ENCODE data around the gene DERA.
"Not testable (repeated sequence)": the region's sequence is repeated elsewhere in the genome, so short reads cannot be mapped to it uniquely, and the experiment has no call there.

DERA gene

DNA sequence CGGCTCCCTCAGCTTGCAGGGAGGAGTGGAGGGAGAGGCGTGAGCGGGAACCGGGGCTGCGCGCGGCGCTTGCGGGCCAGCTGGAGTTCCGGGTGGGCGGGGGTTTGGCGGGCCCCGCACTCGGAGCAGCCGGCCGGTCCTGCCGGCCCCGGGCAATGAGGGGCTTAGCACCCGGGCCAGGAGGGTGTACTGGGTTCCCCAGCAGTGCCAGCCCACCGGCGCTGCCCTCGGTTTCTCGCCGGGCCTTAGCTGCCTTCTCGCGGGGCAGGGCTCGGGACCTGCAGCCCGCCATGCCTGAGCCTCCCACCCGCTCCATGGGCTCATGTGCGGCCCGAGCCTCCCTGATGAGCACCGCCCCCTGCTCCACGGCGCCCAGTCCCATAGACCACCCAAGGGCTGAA is 146.2 kb downstream of the DERA start:
- H4K8ac ChIP-seq (ENCODE audit: low read depth, low read length); H3K14ac ChIP-seq (ENCODE audit: low read length); H2BK120ac ChIP-seq (ENCODE audit: low read depth, low read length); DNase-seq (ENCODE audit: low spot score); H2AFZ ChIP-seq (ENCODE audit: low read length); H2BK15ac ChIP-seq (ENCODE audit: low read length); H3K9me3 ChIP-seq (replicated peaks in 1 of 2; ENCODE audit: control insufficient read depth in 2 of 2, insufficient read depth in 1 of 2, low read depth in 1 of 2, low read length in 2 of 2); H3K18ac ChIP-seq (ENCODE audit: low read length); H3K23ac ChIP-seq (ENCODE audit: low read depth, low read length, poor library complexity); H3K9ac ChIP-seq (ENCODE audit: low read depth, low read length, poor library complexity); H3K4me2 ChIP-seq (ENCODE audit: insufficient read depth, low read length, poor library complexity, severe bottlenecking); H4K91ac ChIP-seq (ENCODE audit: low read depth, low read length, poor library complexity); H3K4me3 ChIP-seq (ENCODE audit: low read length in 2 of 2); H3K79me1 ChIP-seq (ENCODE audit: low read depth, low read length); H2BK5ac ChIP-seq (ENCODE audit: low read length); H2AK5ac ChIP-seq (ENCODE audit: low read depth, low read length); H3K27me3 ChIP-seq (ENCODE audit: control insufficient read depth in 3 of 3, insufficient read depth in 3 of 3, low read depth in 1 of 3, low read length in 3 of 3); H3K27ac ChIP-seq (replicated peaks; ENCODE audit: low read length); H2BK12ac ChIP-seq (ENCODE audit: low read length); H3K36me3 ChIP-seq (replicated peaks in 1 of 2; ENCODE audit: control insufficient read depth in 2 of 2, insufficient read depth in 2 of 2, low read length in 2 of 2); H3K4ac ChIP-seq (ENCODE audit: low read length); H3K4me1 ChIP-seq (ENCODE audit: control insufficient read depth in 2 of 2, insufficient read depth in 1 of 2, low read depth in 1 of 2, low read length in 2 of 2): not testable (repeated sequence)
- no CpG with 5 or more reads among the region's 34 CpGs for WGBS, 2 donors (ENCODE audit: extremely low coverage in 2 of 2, insufficient read length in 2 of 2, insufficient replicate concordance in 1 of 2)

DNA sequence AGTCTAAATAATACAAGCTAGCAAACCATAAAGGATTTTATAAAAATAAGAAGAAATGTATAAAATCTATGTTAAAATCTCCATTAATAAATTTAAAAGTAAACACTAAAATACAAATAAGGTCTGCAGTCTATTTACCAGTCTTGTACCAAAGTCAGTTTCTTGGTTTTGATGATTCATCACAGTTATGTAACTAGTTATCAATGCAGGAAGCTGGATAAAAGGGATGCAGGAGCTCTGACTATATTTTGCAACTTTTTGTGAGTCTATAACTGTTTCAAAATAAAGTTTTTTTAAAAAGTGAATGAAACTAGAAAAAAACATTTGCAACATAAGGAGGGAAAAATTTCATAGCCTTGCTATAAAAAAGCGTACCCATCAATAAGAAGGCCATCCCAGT is 151.5 kb downstream of the DERA start:
- no peak overlapping the region for H4K8ac ChIP-seq (ENCODE audit: low read depth, low read length)
- H3K9ac ChIP-seq (ENCODE audit: low read depth, low read length, poor library complexity), result no peak overlapping the region
- no peak overlapping the region for H3K27ac ChIP-seq (replicated peaks; ENCODE audit: low read length)
- no peak overlapping the region for H3K18ac ChIP-seq (ENCODE audit: low read length)
- WGBS, 2 donors (ENCODE audit: extremely low coverage in 2 of 2, insufficient read length in 2 of 2, insufficient replicate concordance in 1 of 2), result no CpG with 5 or more reads among the region's 1 CpG
- no peak overlapping the region for H2AK5ac ChIP-seq (ENCODE audit: low read depth, low read length)
- H2BK15ac ChIP-seq (ENCODE audit: low read length), result no peak overlapping the region
- no peaks in the 10 kb centered on the region for H3K36me3 ChIP-seq (replicated peaks in 1 of 2; ENCODE audit: control insufficient read depth in 2 of 2, insufficient read depth in 2 of 2, low read length in 2 of 2)
- H2BK120ac ChIP-seq (ENCODE audit: low read depth, low read length), result no peak overlapping the region
- no peak overlapping the region for H3K14ac ChIP-seq (ENCODE audit: low read length)
- H2AFZ ChIP-seq (ENCODE audit: low read length), result no peak overlapping the region
- H2BK5ac ChIP-seq (ENCODE audit: low read length), result no peak overlapping the region
- H2BK12ac ChIP-seq (ENCODE audit: low read length), result no peak overlapping the region
- no peak overlapping the region for H3K23ac ChIP-seq (ENCODE audit: low read depth, low read length, poor library complexity)
- H3K4ac ChIP-seq (ENCODE audit: low read length), result no peak overlapping the region
- no peaks in the 10 kb centered on the region for H3K4me1 ChIP-seq (ENCODE audit: control insufficient read depth in 2 of 2, insufficient read depth in 1 of 2, low read depth in 1 of 2, low read length in 2 of 2)
- DNase-seq (ENCODE audit: low spot score), result no peak
- no peak overlapping the region for H3K4me3 ChIP-seq (ENCODE audit: low read length in 2 of 2)
- no peaks in the 10 kb centered on the region for H3K9me3 ChIP-seq (replicated peaks in 1 of 2; ENCODE audit: control insufficient read depth in 2 of 2, insufficient read depth in 1 of 2, low read depth in 1 of 2, low read length in 2 of 2)
- peaks cover 1% of the 10 kb centered on the region for H3K79me1 ChIP-seq (ENCODE audit: low read depth, low read length)
- no peak overlapping the region for H3K4me2 ChIP-seq (ENCODE audit: insufficient read depth, low read length, poor library complexity, severe bottlenecking)
- no peaks in the 10 kb centered on the region for H3K27me3 ChIP-seq (ENCODE audit: control insufficient read depth in 3 of 3, insufficient read depth in 3 of 3, low read depth in 1 of 3, low read length in 3 of 3)
- H4K91ac ChIP-seq (ENCODE audit: low read depth, low read length, poor library complexity), result no peak overlapping the region

DNA sequence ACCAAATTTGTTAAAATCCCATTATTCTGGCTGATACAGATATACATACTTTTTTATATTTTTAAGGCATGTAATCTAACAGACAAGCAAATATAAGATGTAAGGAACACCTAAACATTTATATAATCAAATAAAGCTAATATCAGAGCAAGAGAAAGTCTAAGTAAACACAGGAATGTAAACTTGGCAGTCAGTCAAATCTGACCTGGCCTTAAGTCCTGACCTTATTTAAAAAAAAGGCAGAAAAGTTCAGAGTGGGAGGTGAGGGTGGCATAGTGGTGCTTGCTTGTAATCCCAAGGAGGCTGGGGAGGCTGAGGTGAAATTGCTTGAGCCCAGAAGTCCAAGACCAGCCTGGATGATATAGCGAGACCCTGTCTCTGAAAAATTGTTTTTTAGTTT is 152.6 kb downstream of the DERA start:
- Histone ChIP-seq H3K4me3 (ENCODE audit: low read length in 2 of 2) (no peak overlapping the region), H2BK12ac (ENCODE audit: low read length) (no peak overlapping the region), H2BK15ac (ENCODE audit: low read length) (no peak overlapping the region), H3K4me2 (ENCODE audit: insufficient read depth, low read length, poor library complexity, severe bottlenecking) (no peak overlapping the region), H4K8ac (ENCODE audit: low read depth, low read length) (no peak overlapping the region), H3K36me3 (replicated peaks in 1 of 2; ENCODE audit: control insufficient read depth in 2 of 2, insufficient read depth in 2 of 2, low read length in 2 of 2) (no peaks in the 10 kb centered on the region), H2BK5ac (ENCODE audit: low read length) (no peak overlapping the region), H4K91ac (ENCODE audit: low read depth, low read length, poor library complexity) (no peak overlapping the region), H3K23ac (ENCODE audit: low read depth, low read length, poor library complexity) (no peak overlapping the region), H3K4me1 (ENCODE audit: control insufficient read depth in 2 of 2, insufficient read depth in 1 of 2, low read depth in 1 of 2, low read length in 2 of 2) (no peaks in the 10 kb centered on the region), H3K9me3 (replicated peaks in 1 of 2; ENCODE audit: control insufficient read depth in 2 of 2, insufficient read depth in 1 of 2, low read depth in 1 of 2, low read length in 2 of 2) (no peaks in the 10 kb centered on the region), H3K27me3 (ENCODE audit: control insufficient read depth in 3 of 3, insufficient read depth in 3 of 3, low read depth in 1 of 3, low read length in 3 of 3) (no peaks in the 10 kb centered on the region), H3K27ac (replicated peaks; ENCODE audit: low read length) (no peak overlapping the region), H2AK5ac (ENCODE audit: low read depth, low read length) (no peak overlapping the region), H3K18ac (ENCODE audit: low read length) (no peak overlapping the region), H2AFZ (ENCODE audit: low read length) (no peak overlapping the region), H3K79me1 (ENCODE audit: low read depth, low read length) (no peaks in the 10 kb centered on the region), H3K4ac (ENCODE audit: low read length) (no peak overlapping the region), H2BK120ac (ENCODE audit: low read depth, low read length) (no peak overlapping the region), H3K9ac (ENCODE audit: low read depth, low read length, poor library complexity) (no peak overlapping the region), H3K14ac (ENCODE audit: low read length) (no peak overlapping the region)
- DNase-seq (ENCODE audit: low spot score), result no peak
- no CpG with 5 or more reads among the region's 1 CpG for WGBS, 2 donors (ENCODE audit: extremely low coverage in 2 of 2, insufficient read length in 2 of 2, insufficient replicate concordance in 1 of 2)

DNA sequence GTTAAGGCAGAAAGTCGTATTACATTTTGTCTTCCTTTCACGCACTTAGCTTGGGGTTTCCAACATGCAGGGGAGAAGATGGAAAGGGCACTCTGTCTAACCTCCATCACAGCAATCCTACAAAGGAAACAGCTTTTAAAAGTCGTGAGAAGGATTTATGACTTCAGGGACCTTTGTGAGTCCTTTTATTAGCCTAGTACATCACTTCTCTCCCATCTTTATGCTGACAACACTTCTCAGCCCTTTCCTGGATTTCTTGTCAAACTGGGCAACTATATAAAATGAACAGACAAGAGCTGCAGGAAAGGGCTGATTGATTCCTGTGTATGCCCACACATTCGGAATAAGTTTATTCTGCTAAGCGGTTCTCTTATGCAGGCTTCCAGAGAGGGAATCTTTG is 159.0 kb downstream of the DERA start:
- Histone ChIP-seq H2AFZ (ENCODE audit: low read length) (no peak overlapping the region), H3K14ac (ENCODE audit: low read length) (no peak overlapping the region), H3K27me3 (ENCODE audit: control insufficient read depth in 3 of 3, insufficient read depth in 3 of 3, low read depth in 1 of 3, low read length in 3 of 3) (no peaks in the 10 kb centered on the region), H2AK5ac (ENCODE audit: low read depth, low read length) (no peak overlapping the region), H2BK5ac (ENCODE audit: low read length) (no peak overlapping the region), H3K36me3 (replicated peaks in 1 of 2; ENCODE audit: control insufficient read depth in 2 of 2, insufficient read depth in 2 of 2, low read length in 2 of 2) (no peaks in the 10 kb centered on the region), H3K9me3 (replicated peaks in 1 of 2; ENCODE audit: control insufficient read depth in 2 of 2, insufficient read depth in 1 of 2, low read depth in 1 of 2, low read length in 2 of 2) (no peaks in the 10 kb centered on the region), H3K4ac (ENCODE audit: low read length) (no peak overlapping the region), H3K4me1 (ENCODE audit: control insufficient read depth in 2 of 2, insufficient read depth in 1 of 2, low read depth in 1 of 2, low read length in 2 of 2) (peaks cover 0 to 2% of the 10 kb centered on the region in 2 donors), H3K4me3 (ENCODE audit: low read length in 2 of 2) (no peak overlapping the region), H2BK120ac (ENCODE audit: low read depth, low read length) (no peak overlapping the region), H3K4me2 (ENCODE audit: insufficient read depth, low read length, poor library complexity, severe bottlenecking) (no peak overlapping the region), H3K9ac (ENCODE audit: low read depth, low read length, poor library complexity) (no peak overlapping the region), H2BK12ac (ENCODE audit: low read length) (no peak overlapping the region), H3K79me1 (ENCODE audit: low read depth, low read length) (no peaks in the 10 kb centered on the region), H3K18ac (ENCODE audit: low read length) (no peak overlapping the region), H2BK15ac (ENCODE audit: low read length) (no peak overlapping the region), H3K27ac (replicated peaks; ENCODE audit: low read length) (no peak overlapping the region), H4K8ac (ENCODE audit: low read depth, low read length) (no peak overlapping the region), H3K23ac (ENCODE audit: low read depth, low read length, poor library complexity) (no peak overlapping the region), H4K91ac (ENCODE audit: low read depth, low read length, poor library complexity) (no peak overlapping the region)
- DNase-seq (ENCODE audit: low spot score), result no peak
- no CpG with 5 or more reads among the region's 5 CpGs for whole genome bisulfite sequencing, 2 donors (ENCODE audit: extremely low coverage in 2 of 2, insufficient read length in 2 of 2, insufficient replicate concordance in 1 of 2)

All from neuronal stem cell (in vitro differentiated cells).